ENCODE data around the gene CEP170B.
"Not testable (repeated sequence)": the region's sequence is repeated elsewhere in the genome, so short reads cannot be mapped to it uniquely, and the experiment has no call there.

CEP170B gene

GRCh38 chr14:104944436-104945205 lies 79.6 kb downstream of the CEP170B start:
- DNase-seq (ENCODE audit: low spot score): peak; percentile 52

GRCh38 chr14:104945266-104945665 lies 80.2 kb downstream of the CEP170B start:
- not testable (repeated sequence) for DNase-seq (ENCODE audit: low spot score)
